Superior temporal gyrus (tissue), 1 donor: ENCODE measurements around the gene TMEM18.

Source experiments
- DNase-seq: peaks from one replicate; pipeline ENCODE4 v3.0.0-alpha.2; 2016; ENCODE audit errors: extremely low spot score

The TMEM18 gene

DNA sequence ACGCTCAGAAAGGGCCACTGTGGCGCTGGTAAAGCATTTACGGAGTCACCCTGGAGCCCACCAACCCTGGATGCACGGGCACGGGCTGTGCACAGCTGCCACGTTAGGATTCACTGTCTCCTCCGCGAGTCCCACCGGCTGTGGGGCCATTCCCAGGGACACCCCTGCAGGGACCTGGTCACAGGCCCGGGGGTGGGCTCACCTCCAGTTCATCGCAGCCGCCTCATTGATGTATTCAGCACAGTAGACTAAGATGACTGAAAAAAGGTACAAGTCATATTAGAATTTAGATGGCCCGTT, 4.7 kb downstream of the TMEM18 start:
- no peak for DNase-seq

DNA sequence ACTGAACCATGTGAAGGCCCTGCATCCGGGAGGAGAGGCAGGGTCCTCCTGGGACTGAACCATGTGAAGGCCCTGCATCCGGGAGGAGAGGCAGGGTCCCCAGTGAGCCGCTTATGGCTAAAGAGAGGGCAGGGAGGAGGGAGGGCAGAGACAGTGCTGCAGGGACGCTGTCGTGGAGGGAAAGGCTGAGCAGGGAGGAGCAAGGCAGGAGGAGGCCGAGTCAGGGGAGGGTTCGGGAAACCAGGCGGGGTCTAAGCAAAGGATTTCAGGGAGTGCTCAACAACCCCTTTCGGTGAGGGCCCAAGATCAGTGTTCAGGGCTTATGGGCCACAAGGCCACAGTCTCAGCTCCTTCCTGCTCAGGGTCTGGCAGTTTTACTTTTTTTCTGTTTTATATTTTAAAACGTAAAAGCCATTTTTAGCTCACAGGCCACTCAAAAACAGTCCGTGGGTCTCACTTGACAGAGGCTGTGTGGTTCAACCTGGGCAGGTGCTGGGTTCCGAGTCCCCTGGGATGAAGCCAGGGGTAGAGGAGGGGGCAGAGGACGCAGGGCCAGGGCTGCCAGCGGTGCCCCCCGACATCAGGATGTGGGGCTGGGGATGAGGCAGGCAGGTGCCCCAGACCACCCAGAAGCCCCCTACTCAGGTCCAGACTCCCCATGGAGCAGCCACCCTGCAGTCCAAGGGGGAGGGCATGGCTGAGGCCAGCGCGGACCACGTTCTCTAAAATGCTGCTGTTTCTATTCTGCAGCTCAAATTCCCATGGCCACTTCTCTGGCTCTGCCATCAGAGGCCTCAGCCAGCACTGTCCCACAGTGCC, 5.2 kb downstream of the TMEM18 start:
- DNase-seq, result no peak

DNA sequence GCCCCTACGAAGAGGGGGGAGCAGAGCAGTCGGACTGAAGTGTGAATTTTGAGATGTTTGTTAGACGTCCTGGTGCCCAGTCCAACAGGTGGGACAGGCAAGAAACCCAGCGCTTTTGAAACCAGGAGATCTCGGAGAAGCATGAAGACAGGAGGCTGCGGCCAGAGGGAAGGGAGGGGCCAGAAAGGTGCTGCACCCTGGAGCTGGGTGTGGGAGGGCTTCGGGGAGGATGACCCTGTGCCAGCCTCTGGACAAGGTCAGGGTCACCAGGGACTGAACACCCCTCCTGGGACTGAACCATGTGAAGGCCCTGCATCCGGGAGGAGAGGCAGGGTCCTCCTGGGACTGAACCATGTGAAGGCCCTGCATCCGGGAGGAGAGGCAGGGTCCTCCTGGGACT, 6.1 kb downstream of the TMEM18 start:
- DNase-seq, result no peak

DNA sequence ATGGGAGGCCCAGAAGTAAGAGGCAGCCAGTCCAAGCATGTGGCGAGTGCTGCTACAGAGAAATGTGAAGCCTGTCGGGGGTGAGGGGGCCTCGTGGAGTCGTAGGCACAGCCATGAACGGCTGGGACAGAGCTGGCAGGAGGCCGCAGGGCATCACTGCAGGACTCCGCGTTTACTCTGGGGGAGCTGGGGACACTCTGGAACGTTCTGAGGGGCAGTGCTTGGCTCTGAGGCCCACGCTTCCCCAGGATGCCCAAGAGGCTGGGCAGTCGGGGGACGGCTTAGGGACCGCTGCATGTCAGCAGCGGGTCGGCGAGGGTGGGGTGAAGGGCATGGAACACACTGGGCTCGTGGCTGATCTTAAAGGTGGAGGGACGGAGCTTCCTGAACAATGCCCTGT, 6.6 kb downstream of the TMEM18 start:
- DNase-seq, result no peak

DNA sequence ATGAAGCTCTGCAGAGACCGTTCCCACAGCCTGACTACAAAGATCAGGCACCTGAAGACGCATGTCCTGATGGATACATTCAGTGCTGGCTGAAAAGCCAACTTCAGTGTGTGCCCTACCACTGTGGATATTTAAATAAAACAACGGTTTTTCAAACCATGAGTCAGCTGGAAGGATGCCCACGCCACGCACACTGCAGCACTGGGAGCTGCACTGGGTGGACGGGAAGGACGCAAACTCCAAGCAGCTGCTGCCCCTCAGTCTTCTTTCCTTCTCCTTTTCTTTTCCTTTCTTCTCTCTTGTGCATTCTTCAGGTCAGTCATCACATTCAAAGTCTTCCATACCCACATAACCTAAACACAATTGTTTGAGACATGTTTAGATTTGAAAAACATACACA, 7.9 kb downstream of the TMEM18 start:
- DNase-seq, result peak; percentile 26

DNA sequence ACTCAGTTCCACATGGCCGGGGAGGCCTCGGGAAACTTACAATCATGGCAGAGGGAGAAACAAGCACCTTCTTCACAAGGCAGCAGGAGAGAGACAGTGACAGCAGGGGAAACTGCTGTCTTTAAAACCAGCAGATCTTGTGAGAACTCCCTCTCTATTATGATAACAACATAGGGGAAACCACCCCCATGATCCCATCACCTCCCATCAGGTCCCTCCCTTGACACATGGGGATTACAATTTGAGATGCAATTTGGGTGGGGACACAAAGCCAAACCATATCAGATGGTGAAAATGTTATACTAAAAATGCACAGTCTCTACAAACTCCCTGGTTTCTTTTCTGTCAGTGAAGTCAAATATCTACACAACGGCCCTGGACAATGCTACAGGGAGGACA, 9.2 kb downstream of the TMEM18 start:
- no peak for DNase-seq

DNA sequence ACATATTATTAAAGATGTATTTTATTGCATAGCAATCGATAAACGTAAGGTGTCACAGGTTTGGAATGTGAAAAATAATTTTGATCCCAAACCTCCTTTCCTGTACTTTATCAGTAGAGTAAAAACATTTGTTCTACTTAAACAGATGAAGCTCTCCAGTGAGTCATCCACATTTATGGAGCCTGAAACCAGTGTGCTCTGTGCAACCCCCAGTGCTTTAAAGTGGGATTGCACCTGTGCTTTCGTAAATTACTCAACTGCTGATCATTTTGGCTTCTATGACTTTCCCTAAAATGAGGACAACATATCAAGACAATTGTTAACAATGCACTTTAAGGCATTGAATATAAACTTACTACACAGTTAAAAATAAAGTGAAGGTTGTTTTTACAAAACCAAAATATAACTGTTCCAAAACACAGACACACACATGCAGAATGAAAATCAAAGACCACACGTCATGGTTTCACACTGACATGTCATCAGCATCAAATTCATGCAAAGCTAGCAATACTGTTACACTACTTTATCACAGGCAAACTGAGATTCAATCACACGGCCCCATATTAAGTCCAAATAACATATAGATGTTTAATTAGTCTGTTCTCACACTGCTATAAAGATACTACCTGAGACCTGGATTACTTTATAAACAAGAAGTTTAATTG, 9.7 kb downstream of the TMEM18 start:
- peak; percentile 37 for DNase-seq

DNA sequence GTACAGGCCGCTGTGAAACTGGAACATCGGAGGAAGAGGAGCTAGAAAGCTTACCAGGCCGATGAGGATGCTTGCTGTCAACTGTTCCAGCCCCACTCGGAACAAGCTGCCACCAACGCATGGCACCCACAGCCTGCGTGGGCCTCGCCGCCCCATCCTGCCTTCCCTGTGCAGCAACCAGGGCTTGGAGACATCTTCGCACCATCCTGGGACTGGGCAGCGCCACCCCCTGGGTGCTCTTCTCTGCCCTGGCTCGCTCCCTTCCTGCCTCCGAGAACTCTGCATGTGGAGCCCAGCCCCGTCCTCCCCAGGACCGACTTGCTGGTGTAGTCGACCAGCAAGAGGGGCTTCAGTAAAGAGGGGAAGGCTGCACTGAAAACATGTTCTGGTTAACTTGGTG, 10.8 kb downstream of the TMEM18 start:
- no peak for DNase-seq

DNA sequence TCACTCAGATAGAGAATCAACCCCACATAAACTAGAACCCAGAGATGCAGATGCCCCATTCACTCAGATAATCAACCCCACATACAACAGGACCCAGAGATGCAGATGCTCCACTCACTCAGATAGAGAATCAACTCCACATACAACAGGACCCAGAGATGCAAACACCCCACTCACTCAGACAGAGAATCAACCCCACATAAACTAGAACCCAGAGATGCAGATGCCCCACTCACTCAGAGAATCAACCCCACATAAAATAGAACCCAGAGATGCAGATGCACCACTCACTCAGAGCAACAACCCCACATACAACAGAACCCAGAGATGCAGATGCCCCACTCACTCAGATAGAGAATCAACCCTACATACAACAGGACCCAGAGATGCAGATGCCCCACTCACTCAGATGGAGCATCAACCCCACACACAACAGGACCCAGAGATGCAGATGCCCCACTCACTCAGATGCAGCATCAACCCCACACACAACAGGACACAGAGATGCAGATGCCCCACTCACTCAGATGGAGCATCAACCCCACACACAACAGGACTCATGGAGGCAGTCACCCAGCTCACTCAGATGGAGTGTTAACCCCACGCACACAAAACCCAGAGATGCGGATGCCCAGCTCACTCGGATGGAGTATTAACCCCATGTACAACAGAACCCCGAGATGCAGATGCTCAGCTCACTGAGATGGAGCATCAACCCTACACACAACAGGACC, 11.7 kb downstream of the TMEM18 start:
- DNase-seq, result no peak

DNA sequence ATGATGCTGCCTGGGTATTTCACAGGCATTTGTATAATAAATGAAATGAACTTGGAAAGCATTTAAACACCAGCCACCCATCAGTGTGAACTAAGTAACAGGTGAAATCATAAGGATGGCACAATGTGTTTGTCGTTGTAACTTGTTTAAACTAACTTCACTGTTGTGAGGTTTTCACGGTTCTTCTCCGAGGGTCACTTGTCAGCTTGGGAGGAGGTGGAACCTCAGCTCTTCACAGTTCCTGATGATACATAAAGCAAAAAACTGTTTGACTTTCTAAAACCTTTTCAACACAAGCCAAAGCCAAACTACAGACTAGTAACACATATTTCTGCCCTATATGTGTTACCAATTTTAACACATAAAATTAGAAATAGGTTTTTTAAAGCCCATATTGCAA, 13.1 kb downstream of the TMEM18 start:
- DNase-seq, result no peak

DNA sequence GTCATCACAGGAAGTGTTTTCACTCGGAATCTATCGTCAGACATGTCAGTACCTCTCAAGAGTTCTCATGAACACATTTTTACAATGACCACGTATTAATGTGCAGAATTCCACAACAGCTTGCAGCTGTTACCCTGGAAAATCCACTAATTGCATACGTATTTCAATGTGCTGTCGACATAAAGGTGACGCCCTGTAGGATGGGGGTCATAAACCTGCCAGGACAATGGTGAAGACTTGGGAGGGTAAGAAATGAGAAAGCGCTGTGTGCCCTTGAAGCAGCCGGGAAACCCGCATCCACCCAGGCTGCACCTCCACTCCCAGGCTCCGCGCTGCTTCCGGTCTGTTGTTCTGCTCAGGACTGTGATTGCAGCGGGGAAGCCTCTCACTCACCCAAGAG, 14.0 kb downstream of the TMEM18 start:
- no peak for DNase-seq

DNA sequence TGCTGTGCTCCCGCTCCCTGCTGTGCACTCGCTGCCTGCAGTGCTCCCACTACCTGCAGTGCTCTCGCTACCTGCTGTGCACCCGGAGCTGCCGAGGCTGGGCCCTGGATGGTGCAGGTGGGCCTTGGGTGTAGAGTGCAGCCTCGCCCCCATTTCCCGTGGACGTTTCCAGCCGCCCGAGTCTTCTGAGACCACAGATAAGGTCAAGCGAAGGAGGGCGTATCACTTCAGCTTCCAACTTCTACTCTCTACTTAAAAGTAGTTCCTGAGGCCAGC, 15.9 kb downstream of the TMEM18 start:
- DNase-seq, result no peak

DNA sequence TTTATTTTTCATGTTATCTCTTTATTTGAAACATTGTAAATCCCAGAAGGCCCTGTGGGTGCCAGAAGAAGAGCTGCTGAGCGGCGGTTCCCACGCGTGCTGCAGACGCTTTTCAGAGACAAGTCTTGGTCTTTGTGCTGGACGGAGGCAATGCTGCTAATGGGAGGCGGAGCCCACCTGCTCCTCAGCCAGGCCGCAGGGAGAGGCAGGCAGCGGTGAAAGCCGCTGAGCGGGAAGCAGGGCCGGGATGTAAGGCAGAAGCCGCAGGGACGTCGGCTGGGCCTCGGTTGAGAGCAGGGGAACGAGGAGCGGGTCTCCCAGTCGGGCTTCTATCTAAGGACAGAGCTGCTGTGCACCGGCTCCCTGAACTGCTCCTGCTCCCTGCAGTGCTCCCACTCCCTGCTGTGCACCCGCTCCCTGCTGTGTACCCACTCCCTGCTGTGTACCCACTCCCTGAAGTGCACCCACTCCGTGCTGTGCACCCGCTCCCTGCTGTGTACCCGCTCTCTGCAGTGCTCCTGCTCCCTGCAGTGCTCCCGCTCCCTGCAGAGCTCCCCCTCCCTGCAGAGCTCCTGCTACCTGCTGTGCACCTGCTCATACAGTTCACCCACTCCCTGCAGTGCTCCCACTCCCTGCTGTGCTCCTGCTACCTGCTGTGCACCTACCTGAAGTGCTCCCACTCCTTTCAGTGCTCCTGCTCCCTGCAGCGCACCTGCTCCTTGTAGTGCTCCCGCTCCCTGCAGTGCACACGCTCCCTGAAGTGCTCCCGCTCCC, 16.4 kb downstream of the TMEM18 start:
- DNase-seq, result no peak

DNA sequence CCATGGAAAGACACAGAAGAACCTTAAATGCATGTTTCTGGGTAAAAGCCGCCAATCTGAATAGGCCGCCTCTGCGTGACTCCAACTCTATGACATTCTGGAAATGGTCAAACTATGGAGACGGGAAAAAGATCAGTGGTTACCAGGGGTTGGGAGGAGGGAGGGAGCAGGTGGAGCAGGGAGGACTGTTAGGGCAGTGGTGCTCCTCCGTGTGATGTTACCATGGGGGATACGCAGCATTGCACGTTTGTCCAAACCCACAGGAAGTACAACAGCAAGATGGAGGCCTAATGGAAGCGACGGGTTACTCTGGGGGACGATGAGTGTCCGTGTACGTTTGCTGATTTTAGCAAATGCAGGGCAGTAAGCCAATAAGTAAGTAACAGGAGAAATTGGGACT, 17.2 kb downstream of the TMEM18 start:
- no peak for DNase-seq

DNA sequence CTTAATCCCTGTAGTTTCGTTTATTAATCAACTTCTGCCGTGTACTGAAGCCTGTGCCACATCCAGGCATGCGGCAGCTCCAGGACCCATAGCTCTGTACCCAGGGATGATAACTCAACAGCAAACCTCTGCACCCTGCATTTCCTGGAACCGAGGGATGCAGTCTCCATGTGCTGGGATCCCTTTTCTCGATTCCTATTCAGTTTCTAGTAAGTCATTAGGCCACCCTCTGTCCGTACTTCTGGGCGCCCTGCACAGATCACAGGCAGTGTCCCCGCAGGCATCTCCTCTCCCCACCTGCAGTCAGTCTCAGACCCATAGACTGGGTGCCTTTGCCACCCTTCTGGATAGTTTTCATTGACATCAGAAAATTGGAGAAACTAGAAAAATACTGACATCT, 18.8 kb downstream of the TMEM18 start:
- DNase-seq, result no peak

DNA sequence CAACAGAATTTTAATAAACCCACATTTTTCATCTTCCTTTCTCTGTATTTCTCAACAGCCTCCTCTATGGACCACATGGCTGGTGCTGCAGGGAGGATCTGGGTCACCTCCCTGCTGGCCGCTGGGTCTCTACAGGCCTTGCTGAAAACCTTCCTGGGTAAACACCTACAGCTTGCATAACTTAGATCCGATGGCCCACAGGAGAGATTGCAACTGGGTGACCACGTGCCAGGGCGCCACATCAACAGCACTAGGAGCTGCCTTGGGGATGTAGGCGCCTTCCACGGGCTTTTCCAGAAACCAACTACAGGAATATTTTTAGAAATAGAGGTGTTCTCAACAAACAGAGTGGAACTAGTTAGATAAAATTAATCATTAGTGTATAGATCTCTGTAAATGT, 19.4 kb downstream of the TMEM18 start:
- DNase-seq, result no peak

DNA sequence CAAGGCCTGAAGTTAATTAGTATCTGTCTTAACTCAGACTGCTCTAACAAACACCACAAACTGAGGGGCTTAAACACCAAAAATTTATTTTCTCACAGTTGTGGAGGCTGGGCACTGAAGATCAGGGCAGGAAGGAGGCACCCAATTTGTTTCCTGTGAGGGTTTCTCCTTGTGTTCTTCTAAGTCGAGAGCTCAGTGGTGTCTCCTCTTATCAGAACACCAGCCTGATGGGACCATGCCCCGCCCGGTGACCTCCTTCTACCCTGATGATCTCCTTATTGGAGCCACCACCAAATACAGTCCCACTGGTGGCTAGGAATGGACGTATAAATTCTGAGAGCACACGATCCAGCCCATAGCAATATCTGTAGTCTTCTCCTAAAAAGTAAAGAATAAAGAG, 20.5 kb downstream of the TMEM18 start:
- no peak for DNase-seq

DNA sequence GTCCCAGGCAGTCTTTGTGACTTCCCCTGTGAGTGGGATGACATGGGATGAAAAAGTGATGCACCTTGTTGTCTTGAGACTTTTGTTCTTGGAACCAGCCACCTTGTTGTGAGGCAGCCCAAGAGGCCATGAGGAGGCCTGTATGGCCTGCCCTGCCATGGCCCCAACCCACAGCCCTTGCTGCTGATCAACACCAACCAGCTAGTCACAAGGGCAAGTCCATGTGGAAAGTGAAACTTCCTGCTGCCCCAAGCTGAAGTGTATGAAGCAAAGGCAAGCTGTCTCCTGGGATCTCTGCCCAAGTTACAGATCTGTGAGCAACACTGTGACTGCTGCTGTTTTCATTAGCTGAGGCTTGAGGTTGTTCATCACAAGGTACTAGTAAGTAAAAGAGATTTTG, 21.6 kb downstream of the TMEM18 start:
- no peak for DNase-seq

DNA sequence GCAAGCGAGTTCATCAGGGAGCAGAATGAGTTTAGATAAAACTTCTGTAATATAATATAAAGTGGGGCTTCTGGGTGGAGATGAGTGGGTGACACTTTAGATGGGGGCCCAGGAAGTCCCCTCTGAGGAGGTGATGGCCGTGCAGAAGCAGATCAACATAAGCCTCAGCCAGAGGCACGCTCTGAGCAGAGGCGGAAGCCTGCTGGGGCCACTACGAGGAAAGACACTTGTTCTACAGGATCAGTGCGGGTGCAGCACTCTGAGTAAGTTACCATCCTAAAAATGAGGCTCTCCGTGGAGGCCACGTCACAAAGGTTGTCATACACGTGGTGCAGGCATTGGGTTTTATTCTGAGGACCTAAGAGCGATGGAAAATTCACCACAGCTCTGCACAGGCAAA, 22.3 kb downstream of the TMEM18 start:
- no peak for DNase-seq

DNA sequence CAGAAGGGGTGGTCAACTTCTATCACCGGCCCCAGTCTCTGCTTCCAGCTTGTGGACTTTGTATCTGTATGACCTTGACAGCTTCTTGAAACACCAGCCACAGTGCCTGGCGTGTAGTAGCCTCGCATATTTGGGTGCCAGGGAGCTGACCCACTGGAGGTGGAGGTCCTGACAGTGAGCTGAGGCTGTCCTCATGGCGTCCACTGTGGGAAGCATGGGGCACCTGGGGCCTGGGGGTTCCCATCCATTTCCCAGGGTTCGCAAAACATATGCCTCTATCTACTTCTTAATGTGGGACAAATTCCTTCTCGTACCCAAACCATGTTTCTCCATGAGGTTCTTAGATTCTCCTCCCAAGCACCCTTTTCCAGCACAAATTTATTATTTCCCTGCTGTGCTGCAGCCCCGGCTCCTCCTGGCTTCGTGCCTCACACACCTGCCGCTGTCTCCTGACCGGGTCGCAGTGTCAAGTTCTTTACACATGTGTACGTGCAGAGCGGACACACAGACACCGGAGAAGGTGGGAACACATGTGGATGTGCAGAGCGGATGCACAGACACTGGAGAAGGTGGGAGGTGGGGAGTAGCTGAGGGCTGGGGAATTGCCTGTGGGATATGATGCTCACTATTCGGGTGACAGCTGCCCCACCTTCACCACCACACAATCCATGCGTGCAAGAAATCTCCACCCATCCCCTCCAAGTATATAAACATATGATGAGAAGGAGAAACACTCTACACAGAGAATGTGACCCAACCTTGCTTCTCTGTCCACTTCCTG, 23.4 kb downstream of the TMEM18 start:
- no peak for DNase-seq

DNA sequence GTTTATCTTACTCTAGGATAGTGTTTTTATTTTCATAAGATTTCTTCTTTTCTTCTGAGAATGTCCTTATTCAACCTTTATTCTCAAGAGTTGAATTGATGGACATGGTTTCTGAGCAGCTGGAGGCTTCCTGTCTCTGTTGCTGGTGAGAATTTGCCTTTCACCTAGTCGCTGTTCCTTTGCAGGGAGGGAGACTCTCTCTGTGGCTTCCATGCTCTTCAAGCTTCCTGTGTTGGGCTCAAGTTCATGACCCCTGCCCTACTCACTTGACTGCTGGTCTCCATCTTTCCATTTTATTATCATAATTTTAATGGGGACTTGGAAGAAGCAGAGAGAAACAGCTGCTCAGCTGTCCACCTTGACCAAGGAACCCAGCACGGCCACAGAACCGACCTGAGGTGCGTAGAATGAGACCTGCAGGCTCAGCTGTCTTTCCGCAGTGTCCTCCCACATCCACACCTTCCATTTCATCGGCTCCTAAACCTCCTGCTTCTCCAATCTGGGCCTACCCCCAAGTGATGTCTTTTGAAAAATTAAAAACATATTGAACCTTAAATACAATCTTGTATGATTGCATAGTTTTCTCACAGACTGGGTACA, 24.2 kb downstream of the TMEM18 start:
- no peak for DNase-seq
